K562 (cell line): Measurements from ENCODE around the gene PPP1R12C. TPM values are rescaled to one million over a fixed set of nuclear protein-coding genes. Genes with fewer than 3 reads are reported as not detected.

Source experiments
- E2F3 ChIP-seq: fragments of 250-450 bp; sonication (Bioruptor Pico); IDR thresholded peaks from 2 replicates; pipeline ENCODE4 v1.4.0; 2020; ENCODE audit warnings: mild to moderate bottlenecking
- GTF2F1 ChIP-seq: IDR thresholded peaks from 2 replicates; pipeline ENCODE4 v1.6.1; 2011; ENCODE audit warnings: low read depth, low read length, improper control_type of control experiment
- NFIX ChIP-seq: fragments of 250-450 bp; sonication (Bioruptor Pico); IDR thresholded peaks from 2 replicates; pipeline ENCODE4 v1.4.0; 2020; ENCODE audit warnings: low read depth, mild to moderate bottlenecking, moderate library complexity
- NR0B1 ChIP-seq: fragments of 450-650 bp; IDR thresholded peaks from one replicate; pipeline ENCODE4 v1.6.1; 2018; ENCODE audit warnings: mild to moderate bottlenecking, moderate library complexity; ENCODE audit not compliant: partially characterized antibody
- PKNOX1 ChIP-seq: fragments of 450-650 bp; IDR thresholded peaks from 2 replicates; pipeline ENCODE4 v1.6.1; 2016
- ZBTB40 ChIP-seq, 2 experiments: fragments of 450-650 bp in 1 of 2; sonication (generic) in 1 of 2; formaldehyde crosslinking in 1 of 2; IDR thresholded peaks; 2 replicates each; pipeline versions ENCODE4 v1.7.1 to v1.9.0; 2016 to 2022; ENCODE audit warnings: inconsistent platforms in 1 of 2, mild to moderate bottlenecking in 1 of 2, missing genetic modification reagents in 1 of 2
- ZMIZ1 ChIP-seq, 2 experiments: fragments of 150-350 bp in 1 of 2; IDR thresholded peaks; 2 replicates each; pipeline ENCODE4 v1.6.1; 2012 to 2016; ENCODE audit warnings: low read depth in 2 of 2, low read length in 2 of 2, mild to moderate bottlenecking in 1 of 2, moderate library complexity in 1 of 2
- ZNF431 ChIP-seq: sonication (generic); formaldehyde crosslinking; IDR thresholded peaks from 2 replicates; pipeline ENCODE4 v1.8.0; 2022; ENCODE audit warnings: mild to moderate bottlenecking, missing genetic modification reagents
- ZNF512 ChIP-seq: IDR thresholded peaks from 2 replicates; pipeline ENCODE4 v1.6.1; 2016; ENCODE audit warnings: missing genetic modification characterization, missing compliant biosample characterization
- polyA plus RNA-seq, 8 experiments: library from polyadenylated mRNA; depleted of rRNA in 4 of 8; stranded (reverse) in 5 of 8; unstranded in 3 of 8; fragments of >200 nt; fragmentation: Nextera tagmentation in 2 of 8; fragmentation: Illumina TruSeq in 1 of 8; extraction: Ambion mirVana in 2 of 8; extraction: Trizol in 1 of 8; gene quantifications; 2 replicates each; pipeline versions ENCODE4 v1.2.1 to v1.2.3, GENCODE V29; 2011 to 2014; ENCODE audit warnings: inconsistent platforms in 1 of 8, missing spikeins in 1 of 8
- total RNA-seq, 7 experiments: library from RNA; depleted of rRNA in 6 of 7; stranded (reverse); fragments of >200 nt in 6 of 7; fragmentation: Illumina TruSeq in 2 of 7; extraction: Trizol in 2 of 7; gene quantifications; 2 replicates each; pipeline versions ENCODE4 v1.2.1 to v1.2.3, GENCODE V29; 2011 to 2021; ENCODE audit warnings: low replicate concordance in 1 of 7

Gene PPP1R12C
- total and polyA plus RNA-seq, 9 of the 15 experiments (the other 6 are each of a cell fraction or from before 2014, with no cell fraction given), result 1.8 to 136 (median 33.7) TPM

GRCh38 chr19:55117663-55118391, 390 bp upstream of the PPP1R12C start (continued):
- TF ChIP-seq PKNOX1 (no peak), ZBTB40 (IDR thresholded peaks at IDR 0.05) (peak; percentile 74), ZBTB40 (CRISPR knock-in tag; IDR thresholded peaks at IDR 0.05) (no peak), NR0B1 (no peak), E2F3 (CRISPR knock-in tag) (no peak), ZNF512 (tag) (no peak), ZNF431 (no peak), GTF2F1 (peak; percentile 60; the same call in 1 of the 2 replicates), ZMIZ1 (IDR thresholded peaks at IDR 0.05; ENCODE audit: low read depth in 2 of 2, low read length in 2 of 2) (no peak; a peak in 1 of 4 replicates), NFIX (CRISPR knock-in tag) (no peak)
